HG02759 (cell line): ENCODE data around the gene ABLIM2.

Experiments used
- ATAC-seq: cut with Tn5 transposase; IDR thresholded peaks from one replicate; pipeline ENCODE4 v1.9.1; 2021; ENCODE audit warnings: mild to moderate bottlenecking, moderate library complexity; ENCODE audit not compliant: unreplicated experiment

The ABLIM2 gene

DNA sequence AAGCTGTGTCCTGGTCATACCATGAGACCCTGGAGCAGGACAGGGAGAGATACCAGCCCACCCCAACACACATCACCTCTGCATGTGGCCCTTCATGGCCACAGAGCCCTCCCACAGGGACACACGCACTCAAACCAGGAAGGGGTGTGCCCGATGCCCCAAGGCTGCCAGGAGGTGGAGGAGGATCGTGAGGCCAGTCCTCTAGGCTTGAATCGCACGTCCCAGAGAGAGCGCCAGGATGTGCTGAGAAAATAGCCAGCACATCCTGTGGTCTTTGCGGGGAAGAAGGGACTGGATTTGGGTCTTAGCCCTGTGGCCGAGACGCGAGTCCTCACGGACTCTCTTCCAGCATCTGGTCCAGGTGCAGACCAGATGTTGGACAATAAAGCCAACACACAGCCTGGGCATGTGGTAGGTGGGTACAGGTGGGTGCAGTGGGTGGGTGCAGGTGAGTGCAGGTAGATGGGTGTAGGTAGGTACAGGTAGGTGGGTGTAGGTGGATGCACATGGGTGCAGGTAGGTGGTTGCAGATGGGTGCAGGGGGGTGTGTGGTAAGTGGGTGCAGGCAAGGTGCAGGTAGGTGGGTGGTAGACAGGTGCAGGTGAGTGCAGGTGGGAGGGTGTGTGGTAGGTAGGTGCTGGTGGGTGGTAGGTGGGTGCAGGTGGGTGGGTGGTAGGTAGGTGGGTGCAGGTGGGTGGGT, 124.6 kb downstream of the ABLIM2 start:
- ATAC-seq = no peak

DNA sequence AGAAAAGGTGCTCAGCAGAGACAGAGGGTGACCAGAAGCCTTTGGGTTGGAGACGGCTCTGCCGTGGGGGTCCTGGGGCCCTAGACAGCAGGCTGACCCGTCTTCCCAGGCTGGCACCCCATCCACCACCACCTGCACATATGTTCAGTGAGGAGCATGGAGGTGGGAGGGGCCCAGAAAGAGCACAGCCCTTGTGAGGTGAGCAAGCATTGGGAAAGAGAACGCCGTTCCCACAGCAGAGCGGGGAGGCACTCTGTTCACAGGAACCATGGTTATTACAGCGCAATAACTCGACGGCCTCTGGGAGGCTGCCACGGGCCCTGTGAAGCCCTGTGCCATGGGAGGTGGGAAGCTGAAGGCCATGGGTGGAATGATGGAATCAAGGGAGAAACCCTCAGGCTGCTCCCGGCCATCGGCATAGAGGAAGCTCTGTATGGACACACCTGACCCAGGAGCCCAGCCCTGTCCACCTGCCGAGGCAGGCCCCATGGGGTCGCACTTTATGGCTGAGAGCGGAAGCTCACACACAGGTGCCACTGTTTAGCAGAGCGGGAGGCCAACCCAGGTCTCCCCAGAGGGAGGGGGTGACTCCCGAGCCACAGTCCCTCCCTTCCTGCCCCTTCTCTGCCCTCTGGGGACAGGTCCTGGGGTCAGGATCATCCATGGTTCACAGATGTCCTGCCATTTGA, 125.4 kb downstream of the ABLIM2 start:
- ATAC-seq = no peak

DNA sequence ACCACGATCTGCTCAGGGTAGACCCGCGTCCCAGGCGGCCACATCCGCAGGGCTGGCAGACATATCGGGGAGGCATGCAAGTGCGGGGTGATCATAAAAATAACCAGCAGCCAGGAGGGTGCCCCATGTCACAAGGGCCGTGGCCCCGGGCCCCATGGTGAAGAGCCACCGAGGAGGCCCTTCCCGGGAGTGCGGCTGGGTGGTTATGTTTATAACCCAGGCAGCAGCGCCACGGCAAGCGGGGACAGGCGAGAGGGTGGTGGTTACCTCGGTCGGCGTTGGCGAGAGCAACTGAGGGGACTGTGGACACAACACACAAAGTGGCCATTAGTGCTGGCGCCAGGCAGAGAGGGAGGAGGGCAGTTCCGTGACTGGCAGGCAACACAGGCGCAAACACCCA, 126.2 kb downstream of the ABLIM2 start:
- no peak for ATAC-seq

DNA sequence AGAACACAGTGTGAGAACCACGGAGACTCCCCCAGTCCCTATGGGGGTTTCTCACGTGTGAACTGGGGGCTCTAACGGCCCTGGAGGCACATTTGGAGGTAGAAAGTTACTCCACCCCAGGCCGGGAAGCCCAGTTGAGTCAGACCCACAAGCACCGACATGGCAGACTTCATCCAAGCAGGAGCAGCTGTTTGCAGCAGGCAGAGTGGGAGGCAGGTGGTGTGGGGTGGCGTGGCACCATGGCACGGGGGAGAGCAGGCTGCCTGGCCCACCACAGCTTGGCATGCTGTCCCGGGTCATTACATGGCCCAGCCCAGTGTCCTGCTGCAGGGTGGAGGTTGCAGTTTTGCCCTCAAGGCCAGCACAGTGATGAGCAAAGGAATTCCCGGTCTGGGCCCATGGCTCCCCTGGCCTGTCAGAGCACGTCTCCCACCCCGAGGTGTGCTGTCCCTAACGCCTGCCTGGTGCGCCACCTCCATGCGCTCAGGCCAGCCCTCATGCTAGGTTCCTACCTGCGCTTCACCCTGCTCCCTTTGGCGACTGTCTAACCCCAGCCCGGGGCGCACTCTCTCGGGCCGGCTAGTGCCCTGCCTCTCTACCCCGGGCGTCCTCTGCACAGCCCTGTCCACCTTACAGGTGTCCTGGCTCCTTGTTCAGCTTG, 128.4 kb downstream of the ABLIM2 start:
- no peak for ATAC-seq

DNA sequence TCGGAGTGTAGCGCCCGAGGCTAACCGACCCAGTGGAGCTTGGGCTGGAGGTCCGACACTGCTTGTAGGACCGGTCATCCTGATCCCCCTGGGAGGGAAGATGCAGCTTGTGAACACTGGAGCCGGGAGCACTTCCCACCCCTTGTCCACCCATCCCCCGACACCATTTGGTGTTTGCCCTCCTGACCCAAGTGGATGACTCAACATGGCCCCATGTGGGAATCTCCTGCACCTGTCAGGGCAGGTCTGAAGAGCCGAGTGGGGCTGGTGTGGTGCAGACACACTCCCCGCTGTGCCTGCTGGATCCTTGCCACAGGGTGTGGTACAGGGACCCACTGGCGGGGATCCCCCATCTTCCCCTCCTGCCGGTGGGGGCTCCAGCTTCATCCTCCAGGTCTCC, 128.9 kb downstream of the ABLIM2 start:
- ATAC-seq = no peak

DNA sequence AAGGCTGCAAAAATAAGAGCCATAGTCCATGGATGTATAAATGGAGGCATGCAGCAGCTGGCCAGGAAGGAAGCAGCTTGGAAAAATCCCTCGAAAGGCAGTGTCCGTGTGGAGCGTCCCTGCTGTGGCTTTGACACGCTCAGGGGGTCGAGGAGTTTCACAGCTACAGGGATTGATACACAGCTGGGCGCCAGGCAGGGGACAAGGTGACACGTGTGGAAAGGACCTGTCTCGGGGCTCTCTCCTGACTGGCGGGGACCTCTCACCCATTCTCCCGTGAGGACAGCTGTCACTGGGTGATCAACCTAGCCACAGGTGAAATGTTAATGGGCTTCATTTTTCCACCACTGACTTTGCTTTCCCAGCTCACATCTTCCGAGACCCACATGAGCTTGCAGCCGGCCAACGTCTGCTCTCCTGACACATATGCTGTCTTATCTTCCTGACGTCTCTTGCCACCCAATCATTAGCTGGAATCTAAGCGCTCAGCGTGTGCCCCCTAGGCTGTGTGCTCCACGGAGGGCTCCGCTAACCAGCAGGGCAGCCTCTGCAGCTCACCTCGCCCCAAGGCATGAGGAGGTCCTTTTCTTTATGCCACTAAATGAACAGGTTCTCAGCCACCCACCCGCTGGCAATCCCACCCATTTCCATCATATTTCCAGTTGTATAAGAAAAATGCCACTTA, 129.6 kb downstream of the ABLIM2 start:
- no peak for ATAC-seq

DNA sequence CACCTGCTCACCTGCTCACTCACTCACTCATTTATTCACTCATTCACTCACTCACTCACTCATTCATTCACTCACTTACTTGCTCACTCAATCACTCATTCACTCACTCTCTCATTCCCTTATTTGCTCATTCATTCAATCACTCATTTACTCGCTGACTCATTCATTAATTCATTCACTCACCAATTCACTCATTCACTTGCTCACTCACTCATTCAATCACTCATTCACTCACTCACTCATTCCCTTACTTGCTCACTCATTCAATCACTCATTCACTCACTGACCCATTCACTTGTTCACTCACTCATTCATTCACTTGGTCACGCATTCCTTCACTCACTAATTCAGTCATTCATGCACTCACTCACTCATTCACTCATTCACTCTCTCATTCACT, 130.2 kb downstream of the ABLIM2 start:
- no peak for ATAC-seq

DNA sequence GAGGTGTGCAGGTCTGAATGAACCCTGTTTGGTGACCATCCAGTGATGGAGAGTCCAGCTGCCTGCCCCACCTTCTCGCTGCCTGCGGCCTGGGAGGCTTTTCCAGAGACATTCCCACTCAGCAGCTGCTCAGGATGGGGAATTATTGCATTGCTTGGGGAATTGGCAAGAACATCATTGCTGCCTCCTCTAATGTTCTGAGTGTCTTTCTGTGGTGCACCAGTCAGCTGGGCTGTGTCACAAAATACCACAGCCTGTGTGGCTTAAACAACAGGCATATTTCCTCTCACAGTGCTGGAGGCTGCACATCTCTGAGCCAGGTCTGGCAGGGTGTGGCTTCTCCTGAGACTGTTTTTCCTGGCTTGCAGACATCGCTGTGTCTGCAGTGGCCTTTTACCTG, 132.2 kb downstream of the ABLIM2 start:
- ATAC-seq = no peak

DNA sequence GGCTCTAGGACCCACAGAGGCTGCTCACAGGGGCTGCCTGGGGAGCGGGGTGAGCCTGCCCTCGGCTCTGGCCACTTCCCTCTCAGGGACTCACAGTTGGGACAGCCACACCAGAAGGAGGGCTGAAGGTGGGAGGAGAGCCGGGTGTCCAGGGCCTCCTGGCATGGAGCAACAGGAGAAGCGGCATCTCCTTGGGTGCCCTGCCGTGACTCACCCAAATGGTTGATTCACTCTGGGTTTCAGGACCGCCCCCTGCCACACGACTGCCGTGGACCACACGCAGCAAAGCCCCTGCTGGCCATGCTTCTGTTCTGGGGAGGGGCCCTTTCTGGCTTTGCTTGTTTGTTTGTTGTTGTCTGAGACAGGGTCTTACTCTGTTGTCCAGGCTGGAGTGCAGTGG, 132.9 kb downstream of the ABLIM2 start:
- ATAC-seq = no peak

DNA sequence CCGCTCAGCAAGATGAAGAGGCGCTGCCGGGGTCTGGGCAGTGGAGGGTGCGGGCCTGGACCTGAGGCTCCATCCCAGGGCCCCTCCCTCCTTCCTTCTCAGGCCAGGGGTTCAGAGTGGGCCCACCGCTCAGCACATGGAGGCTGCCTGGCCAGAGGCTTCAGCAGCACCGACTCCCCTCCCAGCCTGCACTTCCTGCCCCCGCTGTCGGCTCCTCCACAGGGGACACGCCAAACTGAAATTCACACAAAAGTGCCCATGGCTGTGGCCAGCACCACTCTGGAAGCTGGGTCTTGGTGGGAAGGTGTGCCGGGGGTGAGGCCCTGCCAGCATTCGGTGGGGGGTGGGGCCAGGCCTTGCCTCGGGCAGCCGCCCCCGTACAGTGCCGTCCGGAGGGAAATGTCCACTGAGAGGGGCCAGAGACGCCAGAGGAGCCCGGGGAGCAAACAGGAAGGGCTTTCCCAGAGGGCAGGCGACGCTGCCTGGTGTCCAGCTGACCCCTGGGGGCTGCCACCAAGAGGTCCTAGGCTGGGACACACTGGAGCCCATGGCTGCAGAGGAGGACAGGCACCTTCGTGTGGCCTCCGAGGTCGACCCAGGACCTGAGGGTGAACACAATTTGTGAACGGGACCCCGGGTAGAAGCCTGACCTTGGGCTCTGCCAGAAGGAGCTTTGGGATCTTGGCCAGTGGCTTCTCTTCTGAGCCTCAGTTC, 134.4 kb downstream of the ABLIM2 start:
- no peak for ATAC-seq

DNA sequence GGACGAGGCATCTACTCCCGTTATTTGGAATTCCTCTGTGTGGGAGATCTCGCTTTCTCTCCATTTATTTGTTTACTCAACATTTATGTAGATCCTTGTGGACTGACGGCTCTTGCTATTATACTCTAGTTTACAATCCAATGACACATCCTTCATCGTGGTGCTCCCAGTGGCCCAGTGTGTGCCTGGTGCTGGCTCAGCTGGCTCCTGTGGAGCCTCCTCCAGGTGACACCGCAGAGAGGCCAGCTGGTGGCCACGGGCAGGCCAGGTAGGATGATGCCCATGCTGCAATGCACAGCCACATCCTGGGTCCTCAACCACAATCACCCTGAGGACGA, 134.9 kb downstream of the ABLIM2 start:
- ATAC-seq = no peak

DNA sequence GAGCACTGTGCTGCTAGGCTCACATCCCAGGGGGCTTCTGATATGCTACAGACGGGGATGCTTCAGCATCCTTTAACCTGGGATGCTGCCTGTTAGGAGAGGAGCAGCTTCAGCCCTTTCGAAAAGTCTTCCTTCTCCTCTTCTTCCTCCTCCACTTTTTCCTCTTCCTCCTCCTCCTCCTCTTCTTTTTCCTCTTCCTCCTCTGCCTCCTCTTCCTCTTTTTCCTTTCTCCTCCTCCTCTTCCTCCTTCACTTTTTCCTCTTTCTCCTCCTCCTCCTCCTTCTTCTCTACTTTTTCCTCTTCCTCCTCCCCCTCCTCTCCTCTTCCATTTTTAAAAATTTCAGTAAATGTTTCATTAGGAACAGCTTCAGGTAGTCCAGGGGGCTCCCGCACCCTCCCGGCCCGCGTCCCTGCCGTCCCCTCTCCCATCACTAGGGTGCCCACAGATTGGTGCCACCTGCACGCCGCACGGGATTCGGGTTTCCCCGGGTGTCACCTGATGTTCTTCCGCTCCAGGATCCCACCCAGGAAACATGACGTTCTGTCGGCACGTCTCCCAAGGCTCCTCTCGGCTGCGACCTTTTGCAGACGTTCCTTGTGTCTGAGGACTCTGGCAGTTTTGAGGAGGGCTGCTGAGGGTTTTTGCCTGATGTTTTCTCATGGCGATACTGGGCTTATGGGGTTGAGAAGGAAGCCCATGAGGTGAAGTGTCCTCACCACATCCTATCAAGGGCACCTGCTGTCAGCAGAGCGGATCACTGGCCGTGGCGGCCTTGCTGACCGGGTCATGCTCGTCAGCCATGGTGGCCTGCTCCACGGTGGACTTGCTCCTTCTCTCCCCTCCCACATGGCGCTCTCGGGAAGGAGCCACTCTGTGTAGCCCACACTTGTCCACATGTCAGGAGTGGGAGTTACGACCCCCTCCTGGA, 135.6 kb downstream of the ABLIM2 start:
- no peak for ATAC-seq

DNA sequence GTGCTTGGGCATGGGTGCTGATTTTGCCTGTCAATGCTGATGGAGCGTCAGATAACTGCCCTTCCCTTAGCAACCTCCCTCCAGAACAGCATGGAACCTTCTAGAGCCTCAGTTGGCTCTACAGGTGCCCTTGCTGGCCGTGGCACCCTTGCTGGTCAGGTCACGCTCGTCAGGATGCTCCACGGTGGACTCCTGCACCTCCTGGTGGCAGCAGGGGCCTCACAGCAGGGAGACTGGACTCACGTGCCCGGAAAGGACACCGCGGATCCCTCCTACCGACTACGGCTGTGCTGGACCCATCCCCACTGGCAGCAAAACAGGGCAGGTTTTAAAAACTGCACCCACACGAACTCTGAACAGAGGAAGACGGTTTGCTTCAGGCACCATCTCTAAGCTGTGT, 136.8 kb downstream of the ABLIM2 start:
- no peak for ATAC-seq

DNA sequence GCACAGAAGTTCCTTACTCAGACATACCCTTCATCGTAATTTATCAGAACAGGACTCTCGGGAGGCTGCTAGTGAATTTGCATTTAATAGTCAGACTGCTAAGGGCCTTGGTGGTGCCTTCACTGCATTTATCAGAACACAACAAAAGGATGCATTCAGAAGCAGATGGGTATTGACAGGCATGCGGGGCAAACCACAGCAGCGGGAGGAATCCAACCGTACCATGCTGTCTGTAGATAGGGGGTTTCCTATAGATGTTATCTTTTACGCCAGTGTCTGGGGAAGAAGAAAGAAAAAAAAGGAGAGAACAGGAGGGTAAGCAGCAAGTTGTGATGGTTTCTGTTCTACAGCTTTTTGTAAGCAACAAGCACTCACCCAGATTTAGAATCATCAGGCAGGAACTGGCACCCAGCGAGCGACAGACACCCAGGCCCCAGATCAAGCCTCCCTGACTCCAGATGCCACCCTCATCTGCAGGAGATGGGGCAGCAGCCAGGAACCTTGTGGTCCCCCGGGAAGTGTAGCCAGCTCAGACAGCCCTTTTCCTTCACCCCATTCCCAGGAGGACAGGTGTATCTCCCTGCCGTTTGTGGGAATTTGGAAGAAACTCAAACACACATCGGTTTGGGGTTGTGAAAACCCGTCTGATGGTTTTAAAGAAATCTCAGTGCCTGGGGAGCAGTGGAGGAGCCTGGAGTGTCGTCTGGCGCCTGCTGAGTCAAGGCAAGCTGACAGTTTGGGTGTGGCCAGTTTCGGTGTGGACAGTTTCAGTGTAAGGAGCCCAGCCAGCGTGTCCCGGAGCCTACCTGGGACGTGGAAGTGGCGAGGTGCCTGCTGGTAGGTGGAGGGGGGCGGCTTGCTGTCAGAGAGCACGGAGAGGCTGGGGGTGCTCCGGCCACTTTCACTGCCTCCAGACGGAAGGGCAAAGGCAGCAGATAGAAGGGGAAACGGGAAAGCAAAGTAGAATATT, 138.9 kb downstream of the ABLIM2 start:
- no peak for ATAC-seq

DNA sequence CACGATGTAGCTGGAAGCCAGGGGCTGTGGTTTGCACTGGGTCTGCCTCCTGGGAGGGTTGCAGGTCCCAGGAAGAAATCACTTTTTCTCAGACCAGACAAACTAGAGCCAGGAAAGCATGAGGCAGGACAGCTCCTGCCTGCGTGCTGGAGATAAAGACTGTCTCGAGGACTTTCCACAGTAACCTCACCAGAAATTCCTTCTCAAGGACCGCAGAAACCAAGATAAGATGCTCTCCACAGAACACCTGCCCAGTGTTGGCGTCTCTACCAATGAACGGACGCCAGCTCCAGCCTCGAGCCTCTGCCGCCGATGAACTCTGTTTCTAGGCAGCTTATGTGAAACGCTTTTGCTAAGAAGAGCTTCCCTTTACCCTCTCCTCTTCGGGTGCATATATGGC, 142.1 kb downstream of the ABLIM2 start:
- no peak for ATAC-seq

DNA sequence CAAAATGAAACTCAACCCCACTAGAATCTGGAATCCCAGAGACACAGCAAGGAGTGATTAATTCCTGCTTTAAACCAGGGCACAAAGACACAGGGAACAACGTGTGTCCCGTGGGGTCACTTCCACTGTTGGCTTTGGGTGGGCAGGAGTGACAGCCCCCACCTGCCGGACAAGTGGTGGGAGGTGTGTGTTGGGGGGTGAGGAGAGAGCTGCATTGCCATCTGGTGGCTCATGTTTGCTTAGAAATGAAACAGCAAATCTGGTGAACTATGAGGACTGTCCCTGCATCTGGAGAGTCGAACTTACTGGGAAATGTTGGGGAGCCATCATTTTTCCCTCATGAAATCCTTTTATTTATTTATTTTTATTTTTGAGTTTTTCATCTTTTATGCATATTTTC, 143.1 kb downstream of the ABLIM2 start:
- ATAC-seq = no peak

DNA sequence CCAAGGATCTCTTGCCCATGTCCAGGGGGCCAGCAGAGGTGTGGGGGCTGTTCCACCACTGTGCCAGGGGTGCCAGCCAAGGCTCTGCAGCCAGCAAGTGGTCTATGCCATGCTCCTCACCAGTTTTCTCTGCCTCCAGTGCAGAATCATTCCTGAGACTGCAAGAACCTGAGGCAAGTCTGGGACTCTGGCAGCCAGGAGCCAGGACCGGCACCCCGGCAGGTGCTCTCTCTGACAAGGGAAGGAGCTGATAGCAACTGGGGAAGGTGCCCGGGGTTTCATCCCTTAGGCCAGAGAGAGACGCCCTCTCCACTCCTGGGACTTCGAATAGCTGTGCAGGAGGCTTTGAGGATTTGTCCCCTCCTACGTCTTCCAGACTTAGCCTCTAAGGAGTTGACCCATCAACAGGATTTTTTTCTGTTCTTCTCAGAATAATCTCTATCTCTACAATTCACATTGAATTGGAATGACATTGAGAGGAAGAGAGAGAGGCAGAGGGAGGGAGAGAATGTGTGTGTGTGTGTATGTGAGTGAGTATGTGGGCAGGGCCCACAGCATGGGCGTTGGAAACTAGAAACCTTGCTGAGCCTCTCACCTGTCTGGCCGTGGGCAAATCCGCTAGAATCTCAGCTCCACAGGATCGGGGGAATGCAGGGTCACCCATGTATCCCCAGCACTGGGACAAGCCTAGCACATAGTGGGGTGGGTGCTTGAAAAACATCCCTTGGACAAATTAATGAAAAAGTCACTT, 144.5 kb downstream of the ABLIM2 start:
- ATAC-seq = no peak

DNA sequence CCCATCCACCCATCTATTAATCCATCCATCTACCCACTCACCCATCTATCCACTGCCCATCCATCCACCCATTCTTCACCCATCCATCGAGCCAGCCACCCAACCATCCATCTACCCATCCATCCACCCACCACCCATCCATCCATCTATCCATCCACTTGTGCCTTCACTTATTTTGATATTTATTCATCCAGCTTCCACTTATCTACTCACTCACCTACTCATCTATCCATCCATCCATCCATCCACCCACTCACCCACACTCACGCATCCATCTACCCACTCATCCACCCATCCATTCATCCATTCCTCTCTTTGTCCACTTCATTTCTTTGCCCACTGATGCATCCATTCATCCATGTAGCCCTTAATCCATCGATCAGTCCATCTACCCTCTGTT, 146.1 kb downstream of the ABLIM2 start:
- ATAC-seq = no peak
